Chondrocyte (in vitro differentiated cells): ENCODE measurements around the gene DLGAP4. TPM values are rescaled to one million over a fixed set of nuclear protein-coding genes. Genes with fewer than 3 reads are reported as not detected.
A peak's percentile ranks its signal among the peaks of the same experiment; 100 is the strongest.

Experiments
- DNase-seq: peaks from one replicate; pipeline ENCODE4 v3.0.0; 2021; ENCODE audit warnings: mixed read lengths, low spot score
- H3K27ac Mint-ChIP-seq: one replicate; pipeline ENCODE4 v1.8.0; 2021; ENCODE audit warnings: mild to moderate bottlenecking, moderate library complexity, mixed read lengths; ENCODE audit not compliant: unreplicated experiment
- H3K27me3 Mint-ChIP-seq: 2 replicates; pipeline ENCODE4 v1.8.0; 2021; ENCODE audit warnings: low read depth, mixed read lengths
- H3K36me3 Mint-ChIP-seq: 2 replicates; pipeline ENCODE4 v1.8.0; 2021; ENCODE audit warnings: low read depth, mixed read lengths
- H3K4me1 Mint-ChIP-seq: 2 replicates; pipeline ENCODE4 v1.8.0; 2021; ENCODE audit warnings: low read depth, mild to moderate bottlenecking, mixed read lengths
- H3K4me3 Mint-ChIP-seq: one replicate; pipeline ENCODE4 v1.8.0; 2021; ENCODE audit warnings: mild to moderate bottlenecking, moderate library complexity, mixed read lengths; ENCODE audit not compliant: unreplicated experiment
- H3K9me3 Mint-ChIP-seq: 2 replicates; pipeline ENCODE4 v1.8.0; 2021; ENCODE audit warnings: low read depth, mixed read lengths
- total RNA-seq: library from RNA; stranded (reverse); gene quantifications from 3 replicates; pipeline ENCODE4 v1.2.1, GENCODE V29; 2021
- TF ChIP-seq, protein P1 (sequence below): fragments of 200-600 bp; sonication (generic); IDR thresholded peaks from 2 replicates; pipeline ENCODE4 v1.5.0; 2021; ENCODE audit warnings: antibody characterized with exemption, mild to moderate bottlenecking, moderate library complexity

Gene DLGAP4
- total RNA-seq, 1 donor from 2014 or later = 161 TPM

DNA sequence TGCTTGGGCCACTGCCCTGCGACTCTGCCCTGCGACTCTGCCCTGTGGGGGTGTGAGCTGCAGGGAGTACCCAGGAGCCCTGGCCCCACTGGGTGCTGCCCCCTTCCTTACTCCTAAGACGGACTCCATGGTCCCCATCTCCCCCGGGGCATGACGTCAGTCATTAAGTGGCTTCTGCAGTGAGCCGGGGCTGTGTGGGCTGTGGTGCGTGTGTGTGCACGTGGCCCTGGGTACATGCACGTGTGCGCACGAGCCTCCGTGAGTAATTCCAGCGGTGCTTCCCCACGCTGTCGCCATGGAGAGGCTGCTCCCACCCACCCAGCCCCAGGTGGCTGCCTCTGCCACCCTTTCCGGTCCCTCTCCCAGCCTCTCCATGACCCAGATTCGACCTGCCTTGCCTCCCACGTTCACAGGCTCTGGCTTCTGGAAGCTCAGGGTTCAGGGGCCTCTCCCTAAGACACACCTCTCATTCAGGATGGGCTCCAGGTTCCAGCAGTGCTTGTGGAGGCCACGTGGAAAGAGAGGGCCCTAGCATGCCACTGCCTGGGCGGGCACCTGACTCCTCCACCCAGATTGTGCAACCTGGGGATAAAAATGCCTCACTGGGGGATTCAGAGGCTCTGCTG is 88.3 kb downstream of the DLGAP4 start:
- H3K27ac Mint-ChIP-seq = no peak overlapping the region
- H3K36me3 Mint-ChIP-seq = no peaks in the 10 kb centered on the region
- no peak for DNase-seq
- TF ChIP-seq, protein P1, sequence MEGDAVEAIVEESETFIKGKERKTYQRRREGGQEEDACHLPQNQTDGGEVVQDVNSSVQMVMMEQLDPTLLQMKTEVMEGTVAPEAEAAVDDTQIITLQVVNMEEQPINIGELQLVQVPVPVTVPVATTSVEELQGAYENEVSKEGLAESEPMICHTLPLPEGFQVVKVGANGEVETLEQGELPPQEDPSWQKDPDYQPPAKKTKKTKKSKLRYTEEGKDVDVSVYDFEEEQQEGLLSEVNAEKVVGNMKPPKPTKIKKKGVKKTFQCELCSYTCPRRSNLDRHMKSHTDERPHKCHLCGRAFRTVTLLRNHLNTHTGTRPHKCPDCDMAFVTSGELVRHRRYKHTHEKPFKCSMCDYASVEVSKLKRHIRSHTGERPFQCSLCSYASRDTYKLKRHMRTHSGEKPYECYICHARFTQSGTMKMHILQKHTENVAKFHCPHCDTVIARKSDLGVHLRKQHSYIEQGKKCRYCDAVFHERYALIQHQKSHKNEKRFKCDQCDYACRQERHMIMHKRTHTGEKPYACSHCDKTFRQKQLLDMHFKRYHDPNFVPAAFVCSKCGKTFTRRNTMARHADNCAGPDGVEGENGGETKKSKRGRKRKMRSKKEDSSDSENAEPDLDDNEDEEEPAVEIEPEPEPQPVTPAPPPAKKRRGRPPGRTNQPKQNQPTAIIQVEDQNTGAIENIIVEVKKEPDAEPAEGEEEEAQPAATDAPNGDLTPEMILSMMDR = no peak
- no peak overlapping the region for H3K4me3 Mint-ChIP-seq
- no peaks in the 10 kb centered on the region for H3K9me3 Mint-ChIP-seq
- H3K4me1 Mint-ChIP-seq = peaks cover 5% of the 10 kb centered on the region
- peaks cover 31% of the 10 kb centered on the region for H3K27me3 Mint-ChIP-seq

DNA sequence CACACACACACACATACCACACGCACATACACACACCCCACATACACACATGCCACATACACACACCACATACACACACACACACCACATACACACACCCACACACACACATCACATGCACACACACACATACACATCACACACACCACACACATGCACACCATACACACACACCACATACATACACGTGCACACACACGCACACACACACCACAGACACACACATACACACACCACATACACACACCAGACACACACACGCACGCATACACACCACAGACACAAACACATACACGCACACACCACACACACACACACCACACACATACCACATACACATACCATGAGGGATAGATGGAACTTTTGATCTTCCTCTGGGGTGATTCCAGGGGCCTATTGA is 90.2 kb downstream of the DLGAP4 start:
- no peaks in the 10 kb centered on the region for H3K9me3 Mint-ChIP-seq
- H3K4me3 Mint-ChIP-seq = no peak overlapping the region
- TF ChIP-seq, protein P1 = no peak
- no peaks in the 10 kb centered on the region for H3K36me3 Mint-ChIP-seq
- peaks cover 40% of the 10 kb centered on the region for H3K27me3 Mint-ChIP-seq
- no peak overlapping the region for H3K27ac Mint-ChIP-seq
- H3K4me1 Mint-ChIP-seq = peaks cover 2% of the 10 kb centered on the region
- no peak for DNase-seq

- no peaks in the 10 kb centered on the region for H3K9me3 Mint-ChIP-seq
- H3K36me3 Mint-ChIP-seq = no peaks in the 10 kb centered on the region
- H3K27ac Mint-ChIP-seq = no peak overlapping the region
- H3K27me3 Mint-ChIP-seq = peaks cover 42% of the 10 kb centered on the region
- no peak for DNase-seq
- H3K4me1 Mint-ChIP-seq = no peaks in the 10 kb centered on the region
- H3K4me3 Mint-ChIP-seq = no peak overlapping the region
- TF ChIP-seq, protein P1 = no peak
Observed at GRCh38 chr20:36396847-36397630, 90.9 kb downstream of the DLGAP4 start.

DNA sequence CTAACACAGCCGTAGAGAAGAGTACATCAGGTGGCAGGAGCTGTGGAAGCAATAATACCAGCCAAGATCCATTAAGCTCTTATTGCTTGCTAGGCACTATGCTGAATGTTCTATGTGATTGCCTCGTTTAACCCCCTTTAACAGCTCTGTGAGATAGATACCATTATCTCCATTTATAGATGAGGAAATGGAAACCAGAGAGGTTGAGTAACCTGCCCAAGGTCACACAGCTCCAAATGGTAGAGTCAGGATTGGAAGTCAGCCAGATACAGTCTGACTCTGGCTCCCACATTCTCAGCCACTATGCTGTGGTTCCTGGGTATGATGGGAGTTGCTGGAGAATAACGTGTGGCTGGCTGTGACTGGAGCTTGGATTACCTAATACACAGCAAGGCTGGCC is 92.4 kb downstream of the DLGAP4 start:
- TF ChIP-seq, protein P1 = no peak
- Mint-ChIP-seq H3K27ac (no peak overlapping the region), H3K27me3 (peaks cover 45% of the 10 kb centered on the region), H3K36me3 (peaks cover 3% of the 10 kb centered on the region), H3K4me3 (no peak overlapping the region), H3K9me3 (peaks cover 4% of the 10 kb centered on the region), H3K4me1 (no peaks in the 10 kb centered on the region)
- no peak for DNase-seq

- Mint-ChIP-seq H3K9me3 (peaks cover 4% of the 10 kb centered on the region), H3K4me1 (no peaks in the 10 kb centered on the region)
- DNase-seq = no peak
Observed at GRCh38 chr20:36399147-36399968, 93.2 kb downstream of the DLGAP4 start.

More at GRCh38 chr20:36399147-36399968, 93.2 kb downstream of the DLGAP4 start:
- Mint-ChIP-seq H3K4me3 (no peak overlapping the region), H3K27me3 (peaks cover 47% of the 10 kb centered on the region), H3K27ac (no peak overlapping the region), H3K36me3 (peaks cover 3% of the 10 kb centered on the region)
- TF ChIP-seq, protein P1 = peak; percentile 63
